Measurements from ENCODE around the gene PNPLA2. TPM values are rescaled to one million over a fixed set of nuclear protein-coding genes. Genes with fewer than 3 reads are reported as not detected.

The PNPLA2 gene
- total RNA-seq, 1 donor from 2014 or later = 2.6 TPM

DNA sequence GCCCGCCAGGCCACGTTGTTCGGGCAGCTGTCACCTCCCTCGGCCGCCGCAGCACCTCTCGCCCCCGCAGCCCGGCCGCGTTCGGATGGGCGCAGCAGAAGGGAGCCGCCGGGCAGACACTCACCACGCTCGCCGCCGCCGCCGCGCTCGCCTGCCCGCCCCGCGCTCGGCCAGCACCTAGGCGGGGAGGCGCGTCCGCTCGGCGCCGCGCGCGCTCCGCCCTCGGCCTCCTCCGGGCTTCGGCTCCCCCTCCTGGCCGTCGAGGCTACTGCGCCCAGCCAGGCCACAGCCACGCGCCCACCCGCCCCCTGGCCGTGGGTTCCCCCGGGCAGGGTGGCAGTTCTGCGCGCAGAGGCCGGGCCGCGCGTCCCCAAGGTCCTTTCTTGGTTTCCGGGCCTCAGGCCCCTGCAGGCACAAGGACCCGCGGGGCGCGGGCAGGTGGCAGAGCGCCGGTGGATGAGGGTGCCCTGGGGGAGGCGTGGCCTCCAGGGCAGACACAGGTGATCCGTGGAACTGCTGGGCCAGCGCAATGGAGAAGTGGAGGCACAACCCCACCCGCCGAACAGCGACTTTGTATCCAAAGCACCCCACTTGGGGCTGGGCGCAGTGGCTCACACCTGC, 20.5 kb upstream of the PNPLA2 start, which contains the start of gene SLC25A22:
Gene SLC25A22, minus strand, starts transcription at position 189 of the 621 bp plus-strand sequence. CDS start 3,275 bp downstream, outside the sequence.
- H3K27ac Mint-ChIP-seq = no peak within 1 kb of the TSS
- TF ChIP-seq CTCF (IDR thresholded peaks at IDR 0.05) (peak; percentile 75), EZH2 (IDR thresholded peaks at IDR 0.05) (no peak)
- H3K27ac ChIP-seq = no peak within 1 kb of the TSS

DNA sequence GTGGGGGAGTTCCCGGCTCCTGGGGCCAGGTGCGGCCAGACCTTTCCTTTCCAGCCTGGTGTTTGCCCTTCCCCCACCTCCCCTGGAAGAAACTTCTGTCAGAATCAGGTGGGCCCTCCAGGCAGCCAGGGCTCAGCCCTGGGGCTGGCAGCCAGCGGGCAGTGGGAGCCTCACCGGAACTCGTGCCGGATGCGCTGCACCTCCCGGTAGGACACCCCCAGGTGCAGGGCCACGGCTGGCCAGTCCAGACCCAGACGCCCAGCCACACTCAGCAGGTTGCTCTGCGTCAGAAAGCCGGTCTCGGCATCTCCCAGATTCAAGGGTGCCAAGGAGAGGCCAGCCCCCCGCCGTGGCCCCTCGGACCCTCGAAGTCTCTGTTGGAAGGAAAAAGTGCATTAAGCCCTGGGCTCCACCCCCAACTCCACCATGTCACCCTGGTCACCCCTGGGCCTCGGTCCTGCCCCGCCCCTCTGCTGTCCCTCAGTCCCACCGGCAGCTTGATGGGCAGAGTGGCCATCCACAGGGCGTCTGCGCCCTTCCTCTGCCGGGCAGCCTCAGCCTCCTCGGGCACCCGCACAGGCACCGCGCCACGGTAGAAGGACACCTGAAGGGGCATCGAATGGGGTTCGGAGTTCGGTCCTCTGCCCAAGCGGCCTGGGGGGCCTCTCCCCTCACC, 18.9 kb upstream of the PNPLA2 start:
- H3K4me1 ChIP-seq = peaks cover 20% of the 10 kb centered on the region
- Mint-ChIP-seq H3K27me3 (ENCODE audit: insufficient read depth, low read depth) (peaks cover 4% of the 10 kb centered on the region), H3K4me1 (peaks cover 14% of the 10 kb centered on the region), H3K27ac (no peak overlapping the region), H3K4me3 (no peak overlapping the region), H3K9me3 (no peaks in the 10 kb centered on the region), H3K36me3 (no peaks in the 10 kb centered on the region)
- H3K4me3 ChIP-seq = no peak overlapping the region
- no peaks in the 10 kb centered on the region for H3K27me3 ChIP-seq
- H3K27ac ChIP-seq = no peak overlapping the region
- H3K4me2 ChIP-seq = no peak overlapping the region
- no peak overlapping the region for H3K9ac ChIP-seq
- peaks cover 40% of the 10 kb centered on the region for H4K20me1 ChIP-seq (ENCODE audit: low read depth)
- peaks cover 17% of the 10 kb centered on the region for H3K79me2 ChIP-seq (ENCODE audit: low read depth)
- H2AFZ ChIP-seq (replicated peaks) = no peak overlapping the region
- no peak for DNase-seq (ENCODE audit: low spot score)
- no peaks in the 10 kb centered on the region for H3K9me3 ChIP-seq (ENCODE audit: low read depth)
- no peaks in the 10 kb centered on the region for H3K36me3 ChIP-seq
- peaks cover 9% of the 10 kb centered on the region for H3F3A ChIP-seq (ENCODE audit: low read depth)
- no peak for TF ChIP-seq EZH2phosphoT487 (IDR thresholded peaks at IDR 0.05)

More for the DNA sequence above, 20.5 kb upstream of the PNPLA2 start, which contains the start of gene SLC25A22:
- Histone ChIP-seq H3K9me3 (ENCODE audit: low read depth) (no peaks in the 10 kb centered on the region), H3F3A (ENCODE audit: low read depth) (peaks cover 9% of the 10 kb centered on the region), H3K27me3 (no peaks in the 10 kb centered on the region), H3K4me2 (peak within 1 kb of the TSS; percentile 79), H3K79me2 (ENCODE audit: low read depth) (peaks cover 14% of the 10 kb centered on the region), H4K20me1 (ENCODE audit: low read depth) (peaks cover 31% of the 10 kb centered on the region), H3K4me1 (peaks cover 13% of the 10 kb centered on the region), H3K4me3 (peak within 1 kb of the TSS; percentile 78), H2AFZ (replicated peaks) (no peak within 1 kb of the TSS), H3K9ac (peak within 1 kb of the TSS; percentile 47), H3K36me3 (no peaks in the 10 kb centered on the region)
- Mint-ChIP-seq H3K4me1 (peaks cover 14% of the 10 kb centered on the region), H3K36me3 (no peaks in the 10 kb centered on the region), H3K27me3 (ENCODE audit: insufficient read depth, low read depth) (peaks cover 4% of the 10 kb centered on the region), H3K9me3 (no peaks in the 10 kb centered on the region), H3K4me3 (peak within 1 kb of the TSS; percentile 93)
- DNase-seq (ENCODE audit: low spot score) = peak; percentile 93

DNA sequence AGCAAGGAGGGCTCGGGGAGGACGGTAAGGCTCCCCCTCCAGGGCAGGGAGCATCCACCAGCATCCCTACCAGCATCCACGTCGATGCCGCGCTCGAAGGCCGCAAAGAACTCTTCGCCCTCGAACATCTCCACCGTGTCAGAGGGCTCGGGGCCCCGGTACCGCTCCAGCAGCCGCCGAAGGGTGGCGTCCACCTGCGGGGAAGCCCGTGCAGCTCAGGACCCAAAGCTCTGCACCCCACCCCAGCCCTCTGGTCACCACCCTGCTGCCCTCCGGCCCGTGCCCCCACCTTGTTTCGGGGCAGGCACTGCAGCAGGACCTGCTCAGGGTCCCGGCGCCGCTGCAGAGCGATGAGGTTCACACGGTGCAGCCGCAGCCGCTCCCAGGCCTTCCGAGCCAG, 18.2 kb upstream of the PNPLA2 start:
- peaks cover 20% of the 10 kb centered on the region for H3K4me1 ChIP-seq
- no peaks in the 10 kb centered on the region for H3K9me3 ChIP-seq (ENCODE audit: low read depth)
- Mint-ChIP-seq H3K4me1 (peaks cover 14% of the 10 kb centered on the region), H3K4me3 (no peak overlapping the region), H3K27me3 (ENCODE audit: insufficient read depth, low read depth) (peaks cover 4% of the 10 kb centered on the region), H3K9me3 (no peaks in the 10 kb centered on the region), H3K27ac (no peak overlapping the region), H3K36me3 (no peaks in the 10 kb centered on the region)
- no peak overlapping the region for H3K9ac ChIP-seq
- no peak overlapping the region for H2AFZ ChIP-seq (replicated peaks)
- no peaks in the 10 kb centered on the region for H3K36me3 ChIP-seq
- peaks cover 17% of the 10 kb centered on the region for H3K79me2 ChIP-seq (ENCODE audit: low read depth)
- no peak overlapping the region for H3K4me2 ChIP-seq
- H3F3A ChIP-seq (ENCODE audit: low read depth) = peaks cover 12% of the 10 kb centered on the region
- H4K20me1 ChIP-seq (ENCODE audit: low read depth) = peaks cover 36% of the 10 kb centered on the region
- no peak for DNase-seq (ENCODE audit: low spot score)
- no peaks in the 10 kb centered on the region for H3K27me3 ChIP-seq
- TF ChIP-seq EZH2 (IDR thresholded peaks at IDR 0.05) (no peak), CTCF (IDR thresholded peaks at IDR 0.05) (no peak), EZH2phosphoT487 (IDR thresholded peaks at IDR 0.05) (no peak)
- H3K4me3 ChIP-seq = no peak overlapping the region
- H3K27ac ChIP-seq = no peak overlapping the region
